GM19395 (cell line): ENCODE results near the gene GALP.
"Not testable (repeated sequence)": the region's sequence is repeated elsewhere in the genome, so short reads cannot be mapped to it uniquely, and the experiment has no call there.

Source experiments
- ATAC-seq: cut with Tn5 transposase; IDR thresholded peaks from one replicate; pipeline ENCODE4 v1.9.1; 2021; ENCODE audit warnings: mild to moderate bottlenecking, moderate library complexity; ENCODE audit not compliant: unreplicated experiment

The GALP gene

GRCh38 chr19:56147307-56147706 lies 28.5 kb upstream of the GALP start:
- ATAC-seq, result no peak

- ATAC-seq, result no peak
Measured at GRCh38 chr19:56148096-56148495, 27.7 kb upstream of the GALP start.

GRCh38 chr19:56148955-56149655 lies 26.7 kb upstream of the GALP start:
- not testable (repeated sequence) for ATAC-seq

GRCh38 chr19:56149656-56150038 lies 26.2 kb upstream of the GALP start:
- no peak for ATAC-seq

- no peak for ATAC-seq
Measured at GRCh38 chr19:56150358-56150757, 25.4 kb upstream of the GALP start.

GRCh38 chr19:56152644-56153043 lies 23.2 kb upstream of the GALP start:
- no peak for ATAC-seq

GRCh38 chr19:56153507-56153906 lies 22.3 kb upstream of the GALP start:
- ATAC-seq, result no peak

- ATAC-seq, result no peak
Measured at GRCh38 chr19:56155124-56155687, 20.6 kb upstream of the GALP start.

GRCh38 chr19:56156768-56157167 lies 19.0 kb upstream of the GALP start:
- no peak for ATAC-seq

GRCh38 chr19:56158170-56158757 lies 17.5 kb upstream of the GALP start:
- no peak for ATAC-seq

- no peak for ATAC-seq
Measured at GRCh38 chr19:56159009-56159559, 16.7 kb upstream of the GALP start.

GRCh38 chr19:56159622-56160271 lies 16.1 kb upstream of the GALP start:
- no peak for ATAC-seq

- no peak for ATAC-seq
Measured at GRCh38 chr19:56161534-56161933, 14.3 kb upstream of the GALP start.

- ATAC-seq, result no peak
Measured at GRCh38 chr19:56162258-56162657, 13.6 kb upstream of the GALP start.

GRCh38 chr19:56163097-56163496 lies 12.7 kb upstream of the GALP start:
- no peak for ATAC-seq

GRCh38 chr19:56167064-56167578 lies 8.7 kb upstream of the GALP start:
- ATAC-seq, result no peak

- no peak for ATAC-seq
Measured at GRCh38 chr19:56170261-56170660, 5.5 kb upstream of the GALP start.

- no peak for ATAC-seq
Measured at GRCh38 chr19:56174086-56174485, 1.7 kb upstream of the GALP start.

- ATAC-seq, result no peak
Measured at GRCh38 chr19:56174550-56174949, 1.3 kb upstream of the GALP start.

- not testable (repeated sequence) for ATAC-seq
Measured at GRCh38 chr19:56176310-56176709, 502 bp downstream of the GALP start.

- no peak for ATAC-seq
Measured at GRCh38 chr19:56176881-56177280, 1.1 kb downstream of the GALP start.
